ENCODE measurements around the gene ELAPOR2. TPM values are rescaled to one million over a fixed set of nuclear protein-coding genes. Genes with fewer than 3 reads are reported as not detected.

Gene ELAPOR2
- total and polyA plus RNA-seq, 9 of the 15 experiments (the other 6 are each of a cell fraction or from before 2014, with no cell fraction given) = 9.2 to 72.0 (median 35.0) TPM

GRCh38 chr7:87059525-87060287 lies at the start of gene ELAPOR2 (continued):
- peak; percentile 53 to 61; a peak in 3 of 4 replicates for TF ChIP-seq NRF1 (conservative IDR thresholded peaks at IDR 0.05 in 1 of 2, IDR thresholded peaks at IDR 0.05 in 1 of 2)
- TF ChIP-seq KHSRP (IDR thresholded peaks at IDR 0.05) = no peak
- TF ChIP-seq NR4A1 (CRISPR knock-in tag; IDR thresholded peaks at IDR 0.05) = no peak
- TF ChIP-seq NR4A1 (tag; IDR thresholded peaks at IDR 0.05) = peak; percentile 72; the same call in 1 of the 2 replicates
- peak; percentile 18 for TF ChIP-seq FIP1L1 (IDR thresholded peaks at IDR 0.05; ENCODE audit: low read depth, low read length, poor library complexity, severe bottlenecking)
- TF ChIP-seq SUPT5H (IDR thresholded peaks at IDR 0.05) = peak; percentile 67
- no peak for TF ChIP-seq NR2C2 (CRISPR knock-in tag; IDR thresholded peaks at IDR 0.05)
- TF ChIP-seq NR2C2 (tag; IDR thresholded peaks at IDR 0.05) = peak; percentile 48; the same call in 1 of the 2 replicates
- no peak for TF ChIP-seq ATF3 (IDR thresholded peaks at IDR 0.05)
- 0 out of 2 replicates have a peak, but pooled peaks have one; percentile 25 for TF ChIP-seq ATF3 (CRISPR knock-in tag; conservative IDR thresholded peaks at IDR 0.05)
- 0 out of 2 replicates have a peak, but pooled peaks have one; percentile 33 for TF ChIP-seq MEF2D (tag; conservative IDR thresholded peaks at IDR 0.05; ENCODE audit: low read depth)
- 0 out of 2 replicates have a peak, but pooled peaks have one; percentile 0 for TF ChIP-seq GABPB1 (CRISPR knock-in tag; IDR thresholded peaks at IDR 0.05)
- peak; percentile 60; the same call in 1 of the 2 replicates for TF ChIP-seq SAFB (IDR thresholded peaks at IDR 0.05; ENCODE audit: borderline replicate concordance, low read depth, low read length)
- peak; percentile 85; the same call in 1 of the 2 replicates for TF ChIP-seq HDGF (IDR thresholded peaks at IDR 0.05)
- peak; percentile 46 to 83; a peak in 2 of 4 replicates for TF ChIP-seq SIN3A (IDR thresholded peaks at IDR 0.05; ENCODE audit: borderline replicate concordance in 2 of 2, control insufficient read depth in 1 of 2, low read depth in 2 of 2, low read length in 2 of 2)
- TF ChIP-seq HCFC1 (IDR thresholded peaks at IDR 0.05; ENCODE audit: low read depth, low read length) = peak; percentile 51; the same call in 1 of the 2 replicates
- TF ChIP-seq MEIS2 (IDR thresholded peaks at IDR 0.05; ENCODE audit: partially characterized antibody) = peak; percentile 56
- TF ChIP-seq SOX6 (IDR thresholded peaks at IDR 0.05) = peak; percentile 53; the same call in 1 of the 2 replicates
- peak; percentile 80 for TF ChIP-seq ZNF592 (IDR thresholded peaks at IDR 0.05)
- TF ChIP-seq RBFOX2 (IDR thresholded peaks at IDR 0.05; ENCODE audit: low read depth, low read length) = peak; percentile 71
- TF ChIP-seq FOXJ2 (tag; IDR thresholded peaks at IDR 0.05) = peak; percentile 29; the same call in 1 of the 2 replicates
- TF ChIP-seq KAT7 (CRISPR knock-in tag; IDR thresholded peaks at IDR 0.05; ENCODE audit: borderline replicate concordance) = 0 out of 2 replicates have a peak, but pooled peaks have one; percentile 48
- TF ChIP-seq ATF7 (IDR thresholded peaks at IDR 0.05) = peak; percentile 44; the same call in 1 of the 2 replicates
- TF ChIP-seq RAD21 (CRISPR knock-in tag; conservative IDR thresholded peaks at IDR 0.05 in 1 of 2, IDR thresholded peaks at IDR 0.05 in 1 of 2) = peak; percentile 87 to 92

Data from K562 (cell line).